ENCODE data around the gene PTPRK.

Gene PTPRK

DNA sequence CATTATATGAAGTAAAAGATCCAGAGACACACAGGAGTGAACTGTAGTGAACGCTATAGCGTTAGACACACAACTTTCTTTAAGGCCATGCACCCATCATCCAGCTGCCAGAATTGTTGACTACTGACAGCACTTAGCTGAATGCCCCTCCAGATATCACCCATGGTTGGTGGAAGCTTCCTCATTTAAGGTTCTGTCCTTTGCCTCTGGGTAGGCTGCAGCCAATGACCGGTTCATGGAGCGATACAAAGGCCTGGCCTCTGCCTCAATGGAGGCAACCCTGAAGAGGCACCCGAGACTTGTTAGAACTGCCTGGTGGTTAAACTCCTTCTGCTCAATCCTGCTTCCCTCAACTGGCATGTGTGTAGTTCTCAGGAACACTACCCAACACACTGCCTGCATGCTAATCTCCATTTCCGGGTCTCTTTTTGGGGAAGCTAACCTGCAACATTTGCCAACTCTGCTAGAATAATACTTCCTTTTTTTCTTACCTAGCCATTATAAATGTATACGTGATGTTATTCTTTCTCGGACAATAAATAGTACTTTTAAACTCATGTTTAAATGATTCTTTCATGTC lies 569.7 kb downstream of the PTPRK start:
- H3K79me1 ChIP-seq (ENCODE audit: low read length) = no peaks in the 10 kb centered on the region
- no peak overlapping the region for H3K9ac ChIP-seq (ENCODE audit: low read length)
- H4K5ac ChIP-seq (ENCODE audit: low read length) = no peak overlapping the region
- no peak overlapping the region for H2BK5ac ChIP-seq (ENCODE audit: low read length)
- no peak for DNase-seq
- no peak overlapping the region for H2AK5ac ChIP-seq (ENCODE audit: low read length)
- no peak overlapping the region for H3K27ac ChIP-seq (ENCODE audit: low read depth, low read length)
- H4K8ac ChIP-seq (ENCODE audit: low read depth, low read length) = no peak overlapping the region
- no peak overlapping the region for H3K56ac ChIP-seq (ENCODE audit: low read length)
- no peak overlapping the region for H3K18ac ChIP-seq (ENCODE audit: low read length)
- H3K4me3 ChIP-seq (ENCODE audit: low read length) = no peak overlapping the region
- H3K4me2 ChIP-seq (ENCODE audit: low read length) = no peak overlapping the region
- no CpG with 5 or more reads among the region's 8 CpGs for WGBS (ENCODE audit: extremely low coverage, insufficient coverage, low lambda C conversion rate)
- no peak overlapping the region for H2BK15ac ChIP-seq (replicated peaks; ENCODE audit: low read depth)
- H3K4ac ChIP-seq (ENCODE audit: low read depth, low read length) = no peak overlapping the region
- H3K4me1 ChIP-seq (ENCODE audit: control insufficient read depth, low read depth, low read length) = no peaks in the 10 kb centered on the region
- no peak overlapping the region for H2BK120ac ChIP-seq (ENCODE audit: low read depth, low read length)
- no peaks in the 10 kb centered on the region for H3K36me3 ChIP-seq (ENCODE audit: control insufficient read depth, insufficient read depth, low read length)
- no peaks in the 10 kb centered on the region for H3K79me2 ChIP-seq (ENCODE audit: control insufficient read depth, insufficient read depth, low read length)
- H3K23ac ChIP-seq (ENCODE audit: low read length) = no peak overlapping the region
- no peaks in the 10 kb centered on the region for H3K27me3 ChIP-seq (ENCODE audit: insufficient read depth, low read length, poor library complexity)

DNA sequence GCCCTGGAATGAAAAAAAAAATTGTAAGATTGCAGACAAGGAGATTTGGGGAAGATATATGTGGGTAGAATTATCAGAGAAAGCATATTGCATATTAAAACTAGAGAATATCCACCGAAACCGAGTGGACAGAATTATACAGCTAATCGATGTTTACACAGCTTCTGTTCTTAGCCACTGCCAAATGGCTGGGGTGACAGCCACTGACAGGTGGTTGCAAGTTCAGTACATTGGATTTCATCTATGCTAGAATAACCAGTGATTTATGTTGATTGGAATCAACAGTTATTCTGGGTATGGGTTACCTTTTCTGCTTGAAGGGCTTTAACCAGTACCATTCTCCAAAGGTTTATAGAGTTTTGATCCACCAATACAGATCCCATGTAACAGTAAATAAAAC lies 571.1 kb downstream of the PTPRK start:
- Histone ChIP-seq H3K27me3 (ENCODE audit: insufficient read depth, low read length, poor library complexity) (no peaks in the 10 kb centered on the region), H3K18ac (ENCODE audit: low read length) (no peak overlapping the region), H3K79me2 (ENCODE audit: control insufficient read depth, insufficient read depth, low read length) (no peaks in the 10 kb centered on the region), H3K27ac (ENCODE audit: low read depth, low read length) (no peak overlapping the region), H3K4ac (ENCODE audit: low read depth, low read length) (no peak overlapping the region), H2BK15ac (replicated peaks; ENCODE audit: low read depth) (no peak overlapping the region), H3K23ac (ENCODE audit: low read length) (no peak overlapping the region), H3K4me3 (ENCODE audit: low read length) (no peak overlapping the region), H3K9ac (ENCODE audit: low read length) (no peak overlapping the region), H3K79me1 (ENCODE audit: low read length) (no peaks in the 10 kb centered on the region), H2BK5ac (ENCODE audit: low read length) (no peak overlapping the region), H3K4me2 (ENCODE audit: low read length) (no peak overlapping the region), H2AK5ac (ENCODE audit: low read length) (no peak overlapping the region), H3K56ac (ENCODE audit: low read length) (no peak overlapping the region), H3K4me1 (ENCODE audit: control insufficient read depth, low read depth, low read length) (no peaks in the 10 kb centered on the region), H3K36me3 (ENCODE audit: control insufficient read depth, insufficient read depth, low read length) (no peaks in the 10 kb centered on the region), H4K5ac (ENCODE audit: low read length) (no peak overlapping the region), H2BK120ac (ENCODE audit: low read depth, low read length) (no peak overlapping the region), H4K8ac (ENCODE audit: low read depth, low read length) (no peak overlapping the region)
- no peak for DNase-seq
- no CpG with 5 or more reads among the region's 3 CpGs for WGBS (ENCODE audit: extremely low coverage, insufficient coverage, low lambda C conversion rate)

DNA sequence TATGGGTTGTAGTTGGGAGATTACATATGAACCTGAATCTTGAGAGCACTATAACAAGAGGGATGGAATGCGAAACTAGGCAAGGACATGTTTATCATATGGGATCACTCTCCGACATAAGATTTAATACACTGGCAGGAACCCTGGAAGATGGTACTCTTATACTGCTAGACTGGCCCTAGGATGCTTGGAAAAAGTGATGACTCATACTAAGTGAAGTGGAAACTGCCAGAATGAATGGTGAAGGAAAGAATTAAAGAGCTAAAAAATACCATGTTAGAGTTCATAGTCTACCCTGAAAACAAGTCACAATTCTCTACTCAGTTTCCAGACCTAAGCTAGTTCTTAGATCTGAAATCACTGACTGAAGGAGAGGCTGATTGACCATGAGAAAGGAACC lies 574.0 kb downstream of the PTPRK start:
- no peak overlapping the region for H4K8ac ChIP-seq (ENCODE audit: low read depth, low read length)
- H3K27me3 ChIP-seq (ENCODE audit: insufficient read depth, low read length, poor library complexity) = no peaks in the 10 kb centered on the region
- H3K9ac ChIP-seq (ENCODE audit: low read length) = no peak overlapping the region
- no peak overlapping the region for H3K4ac ChIP-seq (ENCODE audit: low read depth, low read length)
- no peak overlapping the region for H3K56ac ChIP-seq (ENCODE audit: low read length)
- H2BK5ac ChIP-seq (ENCODE audit: low read length) = no peak overlapping the region
- no peaks in the 10 kb centered on the region for H3K4me1 ChIP-seq (ENCODE audit: control insufficient read depth, low read depth, low read length)
- no CpG with 5 or more reads among the region's 2 CpGs for WGBS (ENCODE audit: extremely low coverage, insufficient coverage, low lambda C conversion rate)
- H3K36me3 ChIP-seq (ENCODE audit: control insufficient read depth, insufficient read depth, low read length) = no peaks in the 10 kb centered on the region
- no peak overlapping the region for H3K4me3 ChIP-seq (ENCODE audit: low read length)
- no peak overlapping the region for H3K27ac ChIP-seq (ENCODE audit: low read depth, low read length)
- H2AK5ac ChIP-seq (ENCODE audit: low read length) = no peak overlapping the region
- H3K79me2 ChIP-seq (ENCODE audit: control insufficient read depth, insufficient read depth, low read length) = no peaks in the 10 kb centered on the region
- no peak overlapping the region for H2BK15ac ChIP-seq (replicated peaks; ENCODE audit: low read depth)
- no peak overlapping the region for H2BK120ac ChIP-seq (ENCODE audit: low read depth, low read length)
- no peak overlapping the region for H3K23ac ChIP-seq (ENCODE audit: low read length)
- no peak overlapping the region for H4K5ac ChIP-seq (ENCODE audit: low read length)
- H3K18ac ChIP-seq (ENCODE audit: low read length) = no peak overlapping the region
- no peak overlapping the region for H3K4me2 ChIP-seq (ENCODE audit: low read length)
- DNase-seq = no peak
- H3K79me1 ChIP-seq (ENCODE audit: low read length) = no peaks in the 10 kb centered on the region

DNA sequence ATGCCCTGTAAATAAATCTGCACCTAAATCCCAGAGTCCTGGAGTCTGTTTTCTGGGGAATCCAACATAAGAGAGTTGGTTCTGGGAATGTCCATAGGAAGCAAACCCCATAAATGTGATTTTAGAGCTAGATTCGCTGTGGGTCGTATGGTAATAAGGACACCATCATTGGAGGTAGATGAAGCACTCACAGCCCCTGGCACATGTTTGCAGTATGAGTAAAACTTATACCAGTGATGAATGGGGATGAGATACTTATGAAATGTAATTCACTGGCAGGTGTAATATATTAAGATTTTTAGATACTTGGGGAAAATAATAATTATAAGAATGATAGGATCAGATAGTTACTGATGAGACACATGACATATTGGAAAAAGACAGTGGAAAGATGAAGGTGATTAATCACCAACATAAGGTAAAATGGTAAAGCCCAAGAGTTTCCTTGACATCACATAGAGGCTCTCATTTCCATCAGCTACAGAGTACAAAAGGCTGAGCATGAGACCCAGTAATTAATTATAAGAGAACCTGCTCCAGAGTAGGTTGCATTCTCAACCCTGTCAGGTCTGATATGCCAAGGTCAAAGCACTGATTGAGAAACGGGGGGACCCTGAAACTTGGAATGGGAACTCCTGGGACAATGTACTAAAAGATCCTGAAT lies 574.8 kb downstream of the PTPRK start:
- Histone ChIP-seq H3K36me3 (ENCODE audit: control insufficient read depth, insufficient read depth, low read length) (no peaks in the 10 kb centered on the region), H4K8ac (ENCODE audit: low read depth, low read length) (no peak overlapping the region), H2BK15ac (replicated peaks; ENCODE audit: low read depth) (no peak overlapping the region), H3K79me1 (ENCODE audit: low read length) (no peaks in the 10 kb centered on the region), H4K5ac (ENCODE audit: low read length) (no peak overlapping the region), H2BK5ac (ENCODE audit: low read length) (no peak overlapping the region), H3K4ac (ENCODE audit: low read depth, low read length) (no peak overlapping the region), H3K4me2 (ENCODE audit: low read length) (no peak overlapping the region), H3K23ac (ENCODE audit: low read length) (no peak overlapping the region), H3K9ac (ENCODE audit: low read length) (no peak overlapping the region), H3K4me1 (ENCODE audit: control insufficient read depth, low read depth, low read length) (no peaks in the 10 kb centered on the region), H3K27me3 (ENCODE audit: insufficient read depth, low read length, poor library complexity) (no peaks in the 10 kb centered on the region), H3K79me2 (ENCODE audit: control insufficient read depth, insufficient read depth, low read length) (no peaks in the 10 kb centered on the region), H2BK120ac (ENCODE audit: low read depth, low read length) (no peak overlapping the region), H2AK5ac (ENCODE audit: low read length) (no peak overlapping the region), H3K4me3 (ENCODE audit: low read length) (no peak overlapping the region), H3K56ac (ENCODE audit: low read length) (no peak overlapping the region), H3K18ac (ENCODE audit: low read length) (no peak overlapping the region), H3K27ac (ENCODE audit: low read depth, low read length) (no peak overlapping the region)
- DNase-seq = no peak
- WGBS (ENCODE audit: extremely low coverage, insufficient coverage, low lambda C conversion rate) = no CpG with 5 or more reads among the region's 3 CpGs

DNA sequence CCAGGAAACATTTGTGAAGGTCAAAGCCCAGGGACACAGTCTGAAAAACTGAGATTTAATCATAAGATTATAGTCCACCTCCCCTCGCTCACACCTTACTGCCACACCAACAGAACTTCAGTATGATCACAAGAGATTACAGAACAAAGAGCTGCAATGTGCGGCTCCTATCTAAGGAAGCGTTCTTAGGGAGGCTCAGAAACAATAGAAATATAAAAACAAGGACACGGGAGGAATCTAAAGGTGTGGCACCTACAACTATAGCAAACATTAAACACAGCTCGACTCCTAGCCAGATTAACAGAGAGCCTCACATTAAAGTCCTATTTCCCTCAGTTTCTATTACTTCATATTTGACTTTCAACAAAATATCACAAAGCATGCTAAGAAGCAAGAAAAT lies 579.2 kb downstream of the PTPRK start:
- DNase-seq = no peak
- Histone ChIP-seq H3K4me1 (ENCODE audit: control insufficient read depth, low read depth, low read length) (no peaks in the 10 kb centered on the region), H3K18ac (ENCODE audit: low read length) (peak overlapping the region; percentile 22), H2BK15ac (replicated peaks; ENCODE audit: low read depth) (no peak overlapping the region), H2BK120ac (ENCODE audit: low read depth, low read length) (no peak overlapping the region), H3K79me2 (ENCODE audit: control insufficient read depth, insufficient read depth, low read length) (no peaks in the 10 kb centered on the region), H3K4ac (ENCODE audit: low read depth, low read length) (no peak overlapping the region), H3K9ac (ENCODE audit: low read length) (no peak overlapping the region), H3K23ac (ENCODE audit: low read length) (no peak overlapping the region), H3K4me2 (ENCODE audit: low read length) (no peak overlapping the region), H4K8ac (ENCODE audit: low read depth, low read length) (no peak overlapping the region), H3K4me3 (ENCODE audit: low read length) (no peak overlapping the region), H3K27me3 (ENCODE audit: insufficient read depth, low read length, poor library complexity) (no peaks in the 10 kb centered on the region), H3K27ac (ENCODE audit: low read depth, low read length) (no peak overlapping the region), H3K79me1 (ENCODE audit: low read length) (no peaks in the 10 kb centered on the region), H3K56ac (ENCODE audit: low read length) (no peak overlapping the region), H2BK5ac (ENCODE audit: low read length) (no peak overlapping the region), H2AK5ac (ENCODE audit: low read length) (no peak overlapping the region), H3K36me3 (ENCODE audit: control insufficient read depth, insufficient read depth, low read length) (no peaks in the 10 kb centered on the region), H4K5ac (ENCODE audit: low read length) (no peak overlapping the region)
- no CpG with 5 or more reads among the region's 5 CpGs for WGBS (ENCODE audit: extremely low coverage, insufficient coverage, low lambda C conversion rate)

Measured in mesendoderm (in vitro differentiated cells).